Cardiac muscle cell (in vitro differentiated cells and primary cell): ENCODE results near the gene RPS6KB2. TPM values are rescaled to one million over a fixed set of nuclear protein-coding genes. Genes with fewer than 3 reads are reported as not detected.

Source experiments
- DNase-seq, 2 donors: peaks; one replicate each; pipeline versions ENCODE4 v3.0.0 to v3.0.0-alpha.2; 2010 to 2017; ENCODE audit warnings: low read depth in 1 of 2, low spot score in 1 of 2
- H3K27ac ChIP-seq: fragments of 200-600 bp; sonication (generic); 2 replicates; pipeline ENCODE4 v1.5.1; 2016
- H3K27me3 ChIP-seq: fragments of 200-600 bp; sonication (generic); 2 replicates; pipeline ENCODE4 v1.6.0; 2016; ENCODE audit warnings: control low read depth
- H3K36me3 ChIP-seq: fragments of 200-600 bp; sonication (generic); 2 replicates; pipeline ENCODE4 v1.5.1; 2016; ENCODE audit warnings: control low read depth
- H3K4me1 ChIP-seq: fragments of 200-600 bp; sonication (generic); 2 replicates; pipeline ENCODE4 v1.8.1; 2017; ENCODE audit warnings: low read depth, mild to moderate bottlenecking, mixed run types
- H3K4me3 ChIP-seq: fragments of 200-600 bp; sonication (generic); 2 replicates; pipeline ENCODE4 v1.5.1; 2016; ENCODE audit warnings: mild to moderate bottlenecking
- H3K9me3 ChIP-seq: fragments of 200-600 bp; sonication (generic); 2 replicates; pipeline ENCODE4 v1.5.1; 2017; ENCODE audit warnings: low read depth, mild to moderate bottlenecking, control low read depth
- polyA plus RNA-seq: library from polyadenylated mRNA; unstranded; fragments of >200 nt; fragmentation: Nextera tagmentation; extraction: Ambion mirVana; gene quantifications from 2 replicates; pipeline ENCODE4 v1.2.1, GENCODE V29; 2016
- total RNA-seq: library from RNA; depleted of rRNA; stranded (reverse); fragments of >200 nt; gene quantifications from 2 replicates; pipeline ENCODE4 v1.2.3, GENCODE V29; 2016
- TF ChIP-seq, protein P1 (sequence below): IDR thresholded peaks from 2 replicates; pipeline ENCODE4 v1.5.1; 2012; ENCODE audit warnings: low read depth, mild to moderate bottlenecking, low read length

Gene RPS6KB2
- total and polyA plus RNA-seq, 2 experiments from 2014 or later, result 92.5 to 97.0 TPM

DNA sequence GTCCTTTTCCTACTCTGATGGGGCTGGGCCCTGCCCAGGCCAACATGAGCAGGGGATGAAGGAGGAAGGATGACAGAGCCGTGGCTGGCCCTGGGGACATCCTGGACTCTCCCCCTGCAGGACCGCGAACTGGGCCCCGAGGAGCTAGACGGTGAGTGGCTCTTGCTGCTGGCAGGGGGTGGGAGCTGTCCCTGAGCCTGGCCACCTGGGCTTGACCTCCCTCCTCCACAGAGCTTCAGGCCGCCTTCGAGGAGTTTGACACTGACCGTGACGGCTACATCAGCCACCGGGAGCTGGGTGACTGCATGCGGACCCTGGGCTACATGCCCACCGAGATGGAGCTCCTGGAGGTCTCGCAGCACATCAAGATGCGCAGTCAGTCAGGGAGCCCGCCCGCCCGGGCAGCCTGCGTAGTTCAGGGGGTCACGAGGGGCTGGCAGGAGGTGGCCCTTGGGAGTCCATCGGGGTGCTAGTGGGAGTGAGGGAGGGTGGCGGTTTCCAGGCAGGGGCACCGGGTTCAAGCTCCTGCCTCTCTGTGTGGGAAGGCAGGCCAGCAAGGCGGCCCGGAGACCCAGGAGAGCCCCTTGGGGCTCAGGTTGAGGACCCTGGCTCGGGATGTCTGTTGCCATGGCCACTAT is 27.9 kb downstream of the RPS6KB2 start:
- Histone ChIP-seq H3K4me3 (no peak overlapping the region), H3K4me1 (no peaks in the 10 kb centered on the region), H3K27ac (no peak overlapping the region), H3K9me3 (no peaks in the 10 kb centered on the region), H3K36me3 (no peaks in the 10 kb centered on the region), H3K27me3 (no peaks in the 10 kb centered on the region)
- DNase-seq, result no peak
- TF ChIP-seq, protein P1, sequence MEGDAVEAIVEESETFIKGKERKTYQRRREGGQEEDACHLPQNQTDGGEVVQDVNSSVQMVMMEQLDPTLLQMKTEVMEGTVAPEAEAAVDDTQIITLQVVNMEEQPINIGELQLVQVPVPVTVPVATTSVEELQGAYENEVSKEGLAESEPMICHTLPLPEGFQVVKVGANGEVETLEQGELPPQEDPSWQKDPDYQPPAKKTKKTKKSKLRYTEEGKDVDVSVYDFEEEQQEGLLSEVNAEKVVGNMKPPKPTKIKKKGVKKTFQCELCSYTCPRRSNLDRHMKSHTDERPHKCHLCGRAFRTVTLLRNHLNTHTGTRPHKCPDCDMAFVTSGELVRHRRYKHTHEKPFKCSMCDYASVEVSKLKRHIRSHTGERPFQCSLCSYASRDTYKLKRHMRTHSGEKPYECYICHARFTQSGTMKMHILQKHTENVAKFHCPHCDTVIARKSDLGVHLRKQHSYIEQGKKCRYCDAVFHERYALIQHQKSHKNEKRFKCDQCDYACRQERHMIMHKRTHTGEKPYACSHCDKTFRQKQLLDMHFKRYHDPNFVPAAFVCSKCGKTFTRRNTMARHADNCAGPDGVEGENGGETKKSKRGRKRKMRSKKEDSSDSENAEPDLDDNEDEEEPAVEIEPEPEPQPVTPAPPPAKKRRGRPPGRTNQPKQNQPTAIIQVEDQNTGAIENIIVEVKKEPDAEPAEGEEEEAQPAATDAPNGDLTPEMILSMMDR, result no peak

DNA sequence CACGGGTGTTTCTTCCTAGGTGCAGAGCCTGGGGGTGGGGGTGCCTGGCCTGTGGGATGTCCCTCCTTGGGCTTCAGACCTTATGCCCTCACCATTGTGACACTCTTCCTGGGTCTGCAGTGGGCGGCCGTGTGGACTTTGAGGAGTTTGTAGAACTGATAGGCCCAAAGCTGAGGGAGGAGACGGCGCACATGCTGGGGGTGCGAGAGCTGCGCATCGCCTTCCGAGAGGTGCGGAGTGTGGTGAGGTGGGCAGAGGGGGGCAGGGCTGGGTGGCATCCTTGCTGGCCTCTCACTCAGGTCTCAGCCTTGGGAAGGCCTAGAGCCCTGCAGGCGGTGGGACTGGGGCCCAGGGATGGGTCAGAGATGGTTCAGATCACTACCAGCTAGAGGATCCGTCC is 29.2 kb downstream of the RPS6KB2 start:
- no peaks in the 10 kb centered on the region for H3K27me3 ChIP-seq
- TF ChIP-seq, protein P1, result no peak
- DNase-seq, result no peak
- H3K4me3 ChIP-seq, result no peak overlapping the region
- no peaks in the 10 kb centered on the region for H3K36me3 ChIP-seq
- no peak overlapping the region for H3K27ac ChIP-seq
- H3K4me1 ChIP-seq, result no peaks in the 10 kb centered on the region
- no peaks in the 10 kb centered on the region for H3K9me3 ChIP-seq

DNA sequence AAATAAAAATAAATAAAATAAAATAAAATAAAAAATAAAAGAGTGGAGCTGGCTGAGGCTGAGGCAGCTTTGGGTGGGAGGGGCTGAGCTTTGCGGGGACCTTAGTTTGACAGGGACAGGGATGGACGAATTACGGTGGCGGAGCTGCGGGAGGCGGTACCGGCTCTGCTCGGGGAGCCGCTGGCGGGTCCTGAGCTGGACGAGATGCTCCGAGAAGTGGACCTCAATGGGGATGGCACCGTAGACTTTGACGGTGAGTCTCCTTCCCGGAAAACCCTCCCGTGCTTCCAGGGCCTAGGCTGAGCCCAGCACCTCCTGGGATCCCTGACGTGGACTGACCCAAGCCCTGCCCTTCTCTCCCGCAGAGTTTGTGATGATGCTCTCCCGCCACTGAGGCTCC is 30.0 kb downstream of the RPS6KB2 start:
- no peak overlapping the region for H3K4me3 ChIP-seq
- no peaks in the 10 kb centered on the region for H3K4me1 ChIP-seq
- no peaks in the 10 kb centered on the region for H3K36me3 ChIP-seq
- no peaks in the 10 kb centered on the region for H3K9me3 ChIP-seq
- H3K27me3 ChIP-seq, result no peaks in the 10 kb centered on the region
- no peak for DNase-seq
- TF ChIP-seq, protein P1, result no peak
- no peak overlapping the region for H3K27ac ChIP-seq

DNA sequence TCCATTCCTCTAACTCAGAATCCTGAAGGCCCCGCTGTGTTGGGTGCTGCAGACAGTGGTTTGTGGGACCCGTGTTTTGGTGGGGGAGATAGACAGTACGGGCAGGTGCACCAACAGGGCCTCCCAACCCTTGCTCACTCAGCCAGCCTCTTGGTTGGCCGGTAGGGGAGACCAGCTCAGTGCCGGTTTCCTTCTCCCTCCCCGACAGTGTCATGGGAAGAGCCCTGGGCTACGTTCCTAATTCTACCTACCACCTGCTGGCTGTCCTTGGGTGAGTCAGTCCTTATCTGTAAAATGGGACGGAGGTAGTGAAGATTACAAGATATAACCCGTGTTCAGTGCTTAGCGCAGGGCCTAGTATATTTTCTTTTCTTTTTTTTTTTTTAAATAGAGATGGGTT is 34.9 kb downstream of the RPS6KB2 start:
- Histone ChIP-seq H3K27ac (no peak overlapping the region), H3K4me1 (peaks cover 3% of the 10 kb centered on the region), H3K9me3 (no peaks in the 10 kb centered on the region), H3K4me3 (no peak overlapping the region), H3K27me3 (no peaks in the 10 kb centered on the region), H3K36me3 (no peaks in the 10 kb centered on the region)
- TF ChIP-seq, protein P1, result no peak
- no peak for DNase-seq

DNA sequence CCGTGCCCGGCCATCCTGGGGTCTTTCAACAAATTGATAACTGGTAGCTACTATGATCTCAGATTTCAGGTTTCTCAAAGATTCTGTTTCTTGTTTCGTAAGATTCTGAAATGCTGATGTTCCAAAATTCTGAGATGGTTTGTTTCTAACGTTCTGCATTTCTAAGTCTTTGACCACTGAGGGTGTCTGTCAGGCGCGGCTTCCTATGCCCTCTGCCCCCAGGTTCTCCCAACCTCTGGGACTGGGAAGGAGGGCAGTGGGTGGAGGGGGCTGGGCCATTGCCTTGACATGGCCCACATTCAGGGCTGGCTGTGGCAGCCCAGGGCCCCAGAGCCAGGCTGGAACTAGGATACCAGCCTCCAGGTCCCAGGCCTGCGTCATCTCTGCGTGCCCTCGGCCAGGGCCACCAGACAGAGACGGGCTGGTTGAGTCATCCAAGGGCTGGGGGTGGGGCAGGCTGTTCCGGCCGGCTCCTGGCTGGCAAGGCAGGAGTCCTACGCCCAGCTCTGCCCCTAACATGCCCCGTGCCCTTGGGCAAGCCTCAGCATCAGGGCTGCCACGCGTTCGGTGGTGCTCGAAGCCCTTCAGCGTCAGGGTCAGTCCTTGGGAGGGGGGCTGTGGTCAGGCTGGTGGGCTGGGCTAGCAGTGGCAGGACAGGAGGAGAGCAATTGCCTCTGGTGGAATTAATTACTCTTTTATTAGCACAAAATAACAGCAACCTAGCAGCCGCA is 35.6 kb downstream of the RPS6KB2 start:
- H3K9me3 ChIP-seq, result no peaks in the 10 kb centered on the region
- TF ChIP-seq, protein P1, result no peak
- H3K27me3 ChIP-seq, result no peaks in the 10 kb centered on the region
- H3K27ac ChIP-seq, result peak overlapping the region; percentile 44
- no peaks in the 10 kb centered on the region for H3K36me3 ChIP-seq
- peaks cover 4% of the 10 kb centered on the region for H3K4me1 ChIP-seq
- no peak for DNase-seq
- no peak overlapping the region for H3K4me3 ChIP-seq
